ENCODE data around the gene FUS.
"Not testable (repeated sequence)": the region's sequence is repeated elsewhere in the genome, so short reads cannot be mapped to it uniquely, and the experiment has no call there.

FUS gene

GRCh38 chr16:31192856-31193642, 13.1 kb downstream of the FUS start:
- TF ChIP-seq CTCF (IDR thresholded peaks at IDR 0.05; ENCODE audit: extremely low read depth, insufficient read depth, missing control alignments): no peak
- DNase-seq (ENCODE audit: low spot score): no peak
- in situ Hi-C loops (cut with MboI; ENCODE audit: low pct_unique_long_range_greater_than_20kb, low sequenced_read_pairs, unreplicated experiment): no loop called here

- in situ Hi-C loops (cut with MboI; ENCODE audit: low pct_unique_long_range_greater_than_20kb, low sequenced_read_pairs, unreplicated experiment): no loop called here
- DNase-seq (ENCODE audit: low spot score): no peak
- TF ChIP-seq CTCF (IDR thresholded peaks at IDR 0.05; ENCODE audit: extremely low read depth, insufficient read depth, missing control alignments): no peak
These were observed 13.9 kb downstream of the FUS start for GRCh38 chr16:31193874-31194273.

- in situ Hi-C loops (cut with MboI; ENCODE audit: low pct_unique_long_range_greater_than_20kb, low sequenced_read_pairs, unreplicated experiment): no loop called here
- TF ChIP-seq CTCF (IDR thresholded peaks at IDR 0.05; ENCODE audit: extremely low read depth, insufficient read depth, missing control alignments): no peak
- no peak for DNase-seq (ENCODE audit: low spot score)
These were observed 15.0 kb downstream of the FUS start for GRCh38 chr16:31194898-31195297.

- in situ Hi-C loops (cut with MboI; ENCODE audit: low pct_unique_long_range_greater_than_20kb, low sequenced_read_pairs, unreplicated experiment); DNase-seq (ENCODE audit: low spot score): not testable (repeated sequence)
These were observed 15.9 kb downstream of the FUS start for GRCh38 chr16:31195861-31196260.

- DNase-seq (ENCODE audit: low spot score): no peak
- TF ChIP-seq CTCF (IDR thresholded peaks at IDR 0.05; ENCODE audit: extremely low read depth, insufficient read depth, missing control alignments): no peak
- in situ Hi-C loops (cut with MboI; ENCODE audit: low pct_unique_long_range_greater_than_20kb, low sequenced_read_pairs, unreplicated experiment): no loop called here
These were observed 16.6 kb downstream of the FUS start for GRCh38 chr16:31196324-31197088.

- TF ChIP-seq CTCF (IDR thresholded peaks at IDR 0.05; ENCODE audit: extremely low read depth, insufficient read depth, missing control alignments): no peak
- no peak for DNase-seq (ENCODE audit: low spot score)
- in situ Hi-C loops (cut with MboI; ENCODE audit: low pct_unique_long_range_greater_than_20kb, low sequenced_read_pairs, unreplicated experiment): no loop called here
These were observed 18.4 kb downstream of the FUS start for GRCh38 chr16:31198207-31198882.
